H9 (cell line): ENCODE data around the gene SMURF1. TPM values are rescaled to one million over a fixed set of nuclear protein-coding genes. Genes with fewer than 3 reads are reported as not detected.

Experiments
- DNase-seq: peaks from one replicate; pipeline ENCODE4 v3.0.0-alpha.2; 2017
- H2AFZ ChIP-seq: one replicate; pipeline ENCODE4 v1.6.1; 2013; ENCODE audit warnings: mild to moderate bottlenecking, low read length, control low read depth, moderate library complexity
- H2AK5ac ChIP-seq: 2 replicates; pipeline ENCODE4 v1.6.1; 2013; ENCODE audit warnings: low read length, control low read depth, mixed read lengths; ENCODE audit not compliant: insufficient read length
- H2BK120ac ChIP-seq: one replicate; pipeline ENCODE4 v1.6.1; 2013; ENCODE audit warnings: low read depth, mild to moderate bottlenecking, low read length, control low read depth, inconsistent platforms; ENCODE audit not compliant: poor library complexity, severe bottlenecking
- H2BK12ac ChIP-seq: 2 replicates; pipeline ENCODE4 v1.6.1; 2013; ENCODE audit warnings: low read length, control low read depth, mixed read lengths, low read depth; ENCODE audit not compliant: insufficient read length
- H2BK15ac ChIP-seq: 2 replicates; pipeline ENCODE4 v1.6.1; 2013; ENCODE audit warnings: low read depth, low read length, control low read depth
- H2BK20ac ChIP-seq: one replicate; pipeline ENCODE4 v1.6.1; 2013; ENCODE audit warnings: low read depth, mild to moderate bottlenecking, low read length, control low read depth, inconsistent platforms; ENCODE audit not compliant: poor library complexity, severe bottlenecking
- H2BK5ac ChIP-seq: 2 replicates; pipeline ENCODE4 v1.6.1; 2013; ENCODE audit warnings: low read length, control low read depth, mixed read lengths; ENCODE audit not compliant: insufficient read length
- H3K14ac ChIP-seq: 2 replicates; pipeline ENCODE4 v1.6.1; 2013; ENCODE audit warnings: low read length, control low read depth; ENCODE audit not compliant: insufficient read depth
- H3K18ac ChIP-seq: 2 replicates; pipeline ENCODE4 v1.6.1; 2013; ENCODE audit warnings: low read depth, mild to moderate bottlenecking, mixed read lengths, low read length, control low read depth; ENCODE audit not compliant: insufficient read length
- H3K23ac ChIP-seq: 2 replicates; pipeline ENCODE4 v1.6.1; 2013; ENCODE audit warnings: low read length, control low read depth, mixed read lengths, low read depth; ENCODE audit not compliant: insufficient read length
- H3K23me2 ChIP-seq: 2 replicates; pipeline ENCODE4 v1.6.1; 2013; ENCODE audit warnings: low read depth, mild to moderate bottlenecking, mixed read lengths, low read length, control low read depth; ENCODE audit not compliant: insufficient read length, poor library complexity, severe bottlenecking
- H3K27ac ChIP-seq: 2 replicates; pipeline ENCODE4 v1.5.1; 2013; ENCODE audit warnings: low read length, control low read depth, mixed read lengths, low read depth; ENCODE audit not compliant: insufficient read length
- H3K27me3 ChIP-seq: 2 replicates; pipeline ENCODE4 v1.6.1; 2013; ENCODE audit warnings: low read length, control low read depth, inconsistent platforms; ENCODE audit not compliant: insufficient read depth
- H3K4ac ChIP-seq: 2 replicates; pipeline ENCODE4 v1.6.1; 2013; ENCODE audit warnings: low read depth, mild to moderate bottlenecking, control low read depth, inconsistent platforms, low read length, moderate library complexity
- H3K4me1 ChIP-seq: 2 replicates; pipeline ENCODE4 v1.6.1; 2013; ENCODE audit warnings: low read length, control low read depth, inconsistent platforms; ENCODE audit not compliant: insufficient read depth
- H3K4me2 ChIP-seq: 2 replicates; pipeline ENCODE4 v1.6.1; 2013; ENCODE audit warnings: low read length, control low read depth, mixed read lengths; ENCODE audit not compliant: insufficient read length, insufficient read depth
- H3K56ac ChIP-seq: 2 replicates; pipeline ENCODE4 v1.6.1; 2013; ENCODE audit warnings: low read depth, mild to moderate bottlenecking, mixed read lengths, low read length, control low read depth; ENCODE audit not compliant: insufficient read length
- H3K79me1 ChIP-seq: 2 replicates; pipeline ENCODE4 v1.6.1; 2013; ENCODE audit warnings: low read depth, mild to moderate bottlenecking, moderate library complexity, low read length, control low read depth, inconsistent platforms; ENCODE audit not compliant: insufficient read depth, poor library complexity, severe bottlenecking
- H3K79me2 ChIP-seq: 2 replicates; pipeline ENCODE4 v1.6.1; 2013; ENCODE audit warnings: low read length, control low read depth, inconsistent platforms; ENCODE audit not compliant: insufficient read depth
- H3K9ac ChIP-seq: 2 replicates; pipeline ENCODE4 v1.6.1; 2013; ENCODE audit warnings: low read length, control low read depth, mixed read lengths; ENCODE audit not compliant: insufficient read length; ENCODE audit errors: extremely low read depth
- H3K9me3 ChIP-seq: one replicate; pipeline ENCODE4 v1.6.1; 2013; ENCODE audit warnings: low read depth, low read length, inconsistent platforms; ENCODE audit not compliant: control insufficient read depth
- H3T11ph ChIP-seq: one replicate; pipeline ENCODE4 v1.6.1; 2013; ENCODE audit warnings: mild to moderate bottlenecking, low read length, control low read depth, inconsistent platforms
- H4K20me1 ChIP-seq: one replicate; pipeline ENCODE4 v1.6.1; 2013; ENCODE audit not compliant: control insufficient read depth, insufficient read length, insufficient read depth
- H4K5ac ChIP-seq: 2 replicates; pipeline ENCODE4 v1.6.1; 2013; ENCODE audit warnings: low read depth, mild to moderate bottlenecking, mixed read lengths, low read length, control low read depth; ENCODE audit not compliant: insufficient read length
- H4K8ac ChIP-seq: replicated peaks from 2 replicates; pipeline ENCODE4 v1.6.1; 2013; ENCODE audit warnings: low read length, control low read depth, mixed read lengths, low read depth; ENCODE audit not compliant: insufficient read length
- H4K91ac ChIP-seq: 2 replicates; pipeline ENCODE4 v1.6.1; 2013; ENCODE audit warnings: low read depth, mild to moderate bottlenecking, moderate library complexity, mixed read lengths, low read length, control low read depth; ENCODE audit not compliant: insufficient read length
- H3K27ac Mint-ChIP-seq, 3 experiments: 2 replicates in 2 of 3; 3 replicates in 1 of 3; pipeline ENCODE4 v1.8.0; 2020 to 2021; ENCODE audit warnings: mixed read lengths in 3 of 3, mild to moderate bottlenecking in 1 of 3, moderate library complexity in 1 of 3
- H3K27me3 Mint-ChIP-seq: 2 replicates; pipeline ENCODE4 v1.8.0; 2021; ENCODE audit warnings: low read depth, mild to moderate bottlenecking, moderate library complexity, mixed read lengths
- H3K36me3 Mint-ChIP-seq, 3 experiments: 2 replicates in 2 of 3; 3 replicates in 1 of 3; pipeline ENCODE4 v1.8.0; 2020 to 2021; ENCODE audit warnings: low read depth in 3 of 3, mixed read lengths in 3 of 3; ENCODE audit not compliant: insufficient read depth in 1 of 3
- H3K4me1 Mint-ChIP-seq, 2 experiments: 2 replicates each; pipeline ENCODE4 v1.8.0; 2020; ENCODE audit warnings: mixed read lengths in 2 of 2
- H3K4me3 Mint-ChIP-seq, 2 experiments: 2 replicates in 1 of 2; 3 replicates in 1 of 2; pipeline ENCODE4 v1.8.0; 2020 to 2021; ENCODE audit warnings: mild to moderate bottlenecking in 2 of 2, mixed read lengths in 2 of 2, moderate library complexity in 1 of 2
- H3K9me3 Mint-ChIP-seq, 2 experiments: 2 replicates in 1 of 2; 3 replicates in 1 of 2; pipeline ENCODE4 v1.8.0; 2020; ENCODE audit warnings: mild to moderate bottlenecking in 2 of 2, mixed read lengths in 2 of 2, moderate library complexity in 1 of 2
- CTCF ChIP-seq: fragments of 200-600 bp; sonication (generic); conservative IDR thresholded peaks from 3 replicates; pipeline ENCODE4 v1.8.0; 2021; ENCODE audit warnings: antibody characterized with exemption, mild to moderate bottlenecking
- WGBS: extraction: QIAGEN DNeasy Blood & Tissue Kit; methylation state at CpG from one replicate; pipeline ENCODE4 v1.1.7; 2013; ENCODE audit warnings: missing lambda C conversion rate, low lambda C conversion rate, mixed read lengths; ENCODE audit not compliant: insufficient read length; ENCODE audit errors: extremely low coverage; 5-methylcytosine and 5-hydroxymethylcytosine counted together
- total RNA-seq: library from RNA; stranded (reverse); gene quantifications from 2 replicates; pipeline ENCODE4 v1.2.1, GENCODE V29; 2021

SMURF1 gene
- total RNA-seq, 1 experiment from 2014 or later: 29.4 TPM

DNA sequence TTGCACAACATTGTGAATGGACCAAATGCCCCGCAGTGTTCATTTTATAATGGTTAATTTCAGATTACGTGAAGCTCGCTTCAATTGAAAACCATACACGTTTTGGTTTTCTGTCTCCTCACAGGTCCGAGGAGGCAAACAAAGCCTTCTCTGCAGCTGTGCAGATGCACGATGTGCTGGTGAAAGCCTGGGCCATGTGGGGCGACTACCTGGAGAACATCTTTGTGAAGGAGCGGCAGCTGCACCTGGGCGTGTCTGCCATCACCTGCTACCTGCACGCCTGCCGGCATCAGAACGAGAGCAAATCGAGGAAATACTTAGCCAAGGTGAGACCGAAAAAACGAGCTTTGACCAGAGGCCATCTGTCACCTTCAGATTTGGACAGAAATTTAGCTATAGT, 155.3 kb downstream of the SMURF1 start:
- Histone ChIP-seq H3K56ac (no peak overlapping the region), H3K9ac (no peak overlapping the region), H2BK15ac (no peak overlapping the region), H3K27ac (no peak overlapping the region), H4K20me1 (no peaks in the 10 kb centered on the region), H3K14ac (no peak overlapping the region), H3K9me3 (no peaks in the 10 kb centered on the region), H3K23ac (no peak overlapping the region), H3K18ac (no peak overlapping the region), H2BK20ac (no peak overlapping the region), H3K4ac (no peak overlapping the region), H2AK5ac (no peak overlapping the region), H2BK120ac (no peak overlapping the region), H4K8ac (no peak overlapping the region), H3K79me1 (no peaks in the 10 kb centered on the region), H2AFZ (no peak overlapping the region), H3K27me3 (no peaks in the 10 kb centered on the region), H2BK12ac (no peak overlapping the region), H4K5ac (no peak overlapping the region), H3K79me2 (no peaks in the 10 kb centered on the region), H4K91ac (no peak overlapping the region), H2BK5ac (no peak overlapping the region), H3K4me2 (no peak overlapping the region), H3K4me1 (no peaks in the 10 kb centered on the region), H3K23me2 (no peaks in the 10 kb centered on the region), H3T11ph (no peak overlapping the region)
- WGBS: no CpG with 5 or more reads among the region's 15 CpGs
- Mint-ChIP-seq H3K4me3 (no peak overlapping the region), H3K4me1 (no peaks in the 10 kb centered on the region), H3K27me3 (no peaks in the 10 kb centered on the region), H3K27ac (no peak overlapping the region), H3K36me3 (peaks cover 58 to 95% (median 92%) of the 10 kb centered on the region in 3 experiments), H3K9me3 (peaks cover 0 to 10% of the 10 kb centered on the region in 2 experiments; a peak in 1 of 5 replicates)
- TF ChIP-seq CTCF: no peak
- no peak for DNase-seq
